Astrocyte of the cerebellum (primary cell): Measurements from ENCODE around the gene C1QTNF1.

Experiments
- DNase-seq: peaks from one replicate; pipeline ENCODE4 v3.0.0-alpha.2; 2011; ENCODE audit warnings: low read depth
- H3K4me3 ChIP-seq: 2 replicates; pipeline ENCODE4 v1.5.1; 2011; ENCODE audit warnings: mild to moderate bottlenecking, low read depth, low read length, moderate library complexity
- CTCF ChIP-seq: IDR thresholded peaks from 2 replicates; pipeline ENCODE4 v1.5.1; 2012; ENCODE audit warnings: low read length, low read depth, moderate library complexity, mild to moderate bottlenecking; ENCODE audit errors: missing control alignments
- in situ Hi-C: cut with HindIII; loops from 2 replicates; pipeline ENCODE4 v1.10.0; 2017; ENCODE audit warnings: low sequenced_read_pairs

Gene C1QTNF1

GRCh38 chr17:79089720-79090442 lies 65.9 kb downstream of the C1QTNF1 start:
- no peak overlapping the region for H3K4me3 ChIP-seq
- in situ Hi-C loops, result loop anchor here (5.0 kb wide), 1 partner anchor 302 kb away; no protein-coding TSS in a partner anchor
- TF ChIP-seq CTCF, result no peak
- no peak for DNase-seq

GRCh38 chr17:79090443-79091225 lies 66.7 kb downstream of the C1QTNF1 start:
- in situ Hi-C loops, result loop anchor here (5.0 kb wide), 1 partner anchor 302 kb away; no protein-coding TSS in a partner anchor
- H3K4me3 ChIP-seq, result no peak overlapping the region
- DNase-seq, result no peak
- peak; percentile 59 for TF ChIP-seq CTCF

- no peak for DNase-seq
- TF ChIP-seq CTCF, result no peak
- in situ Hi-C loops, result loop anchor here (5.0 kb wide), 1 partner anchor 301 kb away; no protein-coding TSS in a partner anchor
- H3K4me3 ChIP-seq, result no peak overlapping the region
Observed at GRCh38 chr17:79091226-79091670, 67.3 kb downstream of the C1QTNF1 start.

- DNase-seq, result no peak
- in situ Hi-C loops, result loop anchor here (5.0 kb wide), 1 partner anchor 300 kb away; no protein-coding TSS in a partner anchor
- no peak overlapping the region for H3K4me3 ChIP-seq
- no peak for TF ChIP-seq CTCF
Observed at GRCh38 chr17:79092567-79092966, 68.6 kb downstream of the C1QTNF1 start.

- in situ Hi-C loops, result loop anchor here (5.0 kb wide), 1 partner anchor 299 kb away; no protein-coding TSS in a partner anchor
- DNase-seq, result no peak
- no peak for TF ChIP-seq CTCF
- H3K4me3 ChIP-seq, result no peak overlapping the region
Observed at GRCh38 chr17:79093270-79093669, 69.3 kb downstream of the C1QTNF1 start.

- in situ Hi-C loops, result loop anchor here (5.0 kb wide), 1 partner anchor 298 kb away; no protein-coding TSS in a partner anchor
- no peak for TF ChIP-seq CTCF
- no peak overlapping the region for H3K4me3 ChIP-seq
- DNase-seq, result no peak
Observed at GRCh38 chr17:79094261-79094660, 70.3 kb downstream of the C1QTNF1 start.
